Ovary (tissue), 3 donors: ENCODE results near the gene DENND6A.

Source experiments
- EP300 ChIP-seq: sonication (generic); formaldehyde crosslinking; IDR thresholded peaks from one replicate; pipeline ENCODE4 v1.6.1; 2017; ENCODE audit warnings: antibody characterized with exemption
- POLR2A ChIP-seq: fragments of 450-650 bp; IDR thresholded peaks from one replicate; pipeline ENCODE4 v1.6.1; 2017; ENCODE audit warnings: antibody characterized with exemption, mild to moderate bottlenecking, moderate library complexity
- TF ChIP-seq, protein P1 (sequence below), 3 donors: fragments of 450-650 bp in 2 of 3; fragments of 200-600 bp in 1 of 3; IDR thresholded peaks; one replicate each; pipeline versions ENCODE4 v1.5.1 to v1.8.0; 2016 to 2022; ENCODE audit warnings: antibody characterized with exemption in 3 of 3, mild to moderate bottlenecking in 1 of 3
- donor health status: DM: no; HTN: no; CAD: no.

- TF ChIP-seq, protein P1, sequence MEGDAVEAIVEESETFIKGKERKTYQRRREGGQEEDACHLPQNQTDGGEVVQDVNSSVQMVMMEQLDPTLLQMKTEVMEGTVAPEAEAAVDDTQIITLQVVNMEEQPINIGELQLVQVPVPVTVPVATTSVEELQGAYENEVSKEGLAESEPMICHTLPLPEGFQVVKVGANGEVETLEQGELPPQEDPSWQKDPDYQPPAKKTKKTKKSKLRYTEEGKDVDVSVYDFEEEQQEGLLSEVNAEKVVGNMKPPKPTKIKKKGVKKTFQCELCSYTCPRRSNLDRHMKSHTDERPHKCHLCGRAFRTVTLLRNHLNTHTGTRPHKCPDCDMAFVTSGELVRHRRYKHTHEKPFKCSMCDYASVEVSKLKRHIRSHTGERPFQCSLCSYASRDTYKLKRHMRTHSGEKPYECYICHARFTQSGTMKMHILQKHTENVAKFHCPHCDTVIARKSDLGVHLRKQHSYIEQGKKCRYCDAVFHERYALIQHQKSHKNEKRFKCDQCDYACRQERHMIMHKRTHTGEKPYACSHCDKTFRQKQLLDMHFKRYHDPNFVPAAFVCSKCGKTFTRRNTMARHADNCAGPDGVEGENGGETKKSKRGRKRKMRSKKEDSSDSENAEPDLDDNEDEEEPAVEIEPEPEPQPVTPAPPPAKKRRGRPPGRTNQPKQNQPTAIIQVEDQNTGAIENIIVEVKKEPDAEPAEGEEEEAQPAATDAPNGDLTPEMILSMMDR (IDR thresholded peaks at IDR 0.05): no peak
- TF ChIP-seq POLR2A (no peak), EP300 (no peak)
Measured at GRCh38 chr3:57718118-57718517, 25.2 kb upstream of the DENND6A start.
